IMR-90 (cell line): ENCODE data around the gene MEGF9. TPM values are rescaled to one million over a fixed set of nuclear protein-coding genes. Genes with fewer than 3 reads are reported as not detected.

Source experiments
- ATAC-seq: fragments of 200-7000 bp; cut with Tn5 transposase; 2 replicates; pipeline ENCODE4 v1.9.1; 2020; ENCODE audit warnings: low read depth, mild to moderate bottlenecking, moderate library complexity
- BruUV-seq: library from RNA; stranded (reverse); fragments of 400-500 nt; replicated peaks from 2 replicates; lab custom pipeline; 2021; lab: Mats Ljungman, UMichigan
- CTCF ChIA-PET: fragments of 300-600 bp; formaldehyde crosslinking; extraction: SDS; loops from one replicate; lab custom pipeline; 2021; ENCODE audit warnings: antibody characterized with exemption; lab: Yijun Ruan, JAX
- POLR2A ChIA-PET: fragments of 300-600 bp; sonication (Branson Sonifier 250); formaldehyde crosslinking; loops from one replicate; lab custom pipeline; 2022; ENCODE audit warnings: antibody characterized with exemption; ENCODE audit not compliant: unreplicated experiment; lab: Charles Lee
- DNase-seq: peaks from one replicate; pipeline ENCODE4 v3.0.0; 2013
- H2AFZ ChIP-seq: replicated peaks from 2 replicates; pipeline ENCODE3; 2013; ENCODE audit warnings: low read length, mild to moderate bottlenecking; ENCODE audit not compliant: poor library complexity
- H2AK5ac ChIP-seq: 2 replicates; pipeline ENCODE4 v1.6.1; 2013; ENCODE audit warnings: low read depth, low read length, inconsistent platforms
- H2AK9ac ChIP-seq: replicated peaks from 2 replicates; pipeline ENCODE3; 2013; ENCODE audit warnings: mild to moderate bottlenecking, low read depth, low read length, moderate library complexity; ENCODE audit not compliant: poor library complexity
- H2BK120ac ChIP-seq: 2 replicates; pipeline ENCODE4 v1.6.1; 2013; ENCODE audit warnings: low read depth, low read length, inconsistent platforms
- H2BK15ac ChIP-seq: 3 replicates; pipeline ENCODE4 v1.6.1; 2013; ENCODE audit warnings: low read depth, low read length, inconsistent platforms
- H2BK20ac ChIP-seq: 2 replicates; pipeline ENCODE4 v1.6.1; 2013; ENCODE audit warnings: low read depth, mild to moderate bottlenecking, inconsistent platforms, low read length, moderate library complexity
- H2BK5ac ChIP-seq: 2 replicates; pipeline ENCODE4 v1.6.1; 2013; ENCODE audit warnings: mild to moderate bottlenecking, low read depth, low read length, inconsistent platforms; ENCODE audit not compliant: poor library complexity, severe bottlenecking
- H3K14ac ChIP-seq: replicated peaks from 2 replicates; pipeline ENCODE4 v1.6.1; 2013; ENCODE audit warnings: low read depth, low read length, inconsistent platforms
- H3K18ac ChIP-seq: 2 replicates; pipeline ENCODE4 v1.6.1; 2013; ENCODE audit warnings: low read depth, low read length, control low read depth
- H3K23ac ChIP-seq: 2 replicates; pipeline ENCODE4 v1.6.1; 2013; ENCODE audit warnings: low read depth, low read length, inconsistent platforms
- H3K27ac ChIP-seq: 2 replicates; pipeline ENCODE4 v1.5.1; 2013; ENCODE audit warnings: mild to moderate bottlenecking, control low read depth, low read length; ENCODE audit not compliant: insufficient read depth
- H3K27me3 ChIP-seq: 2 replicates; pipeline ENCODE4 v1.6.1; 2013; ENCODE audit warnings: low read length; ENCODE audit not compliant: control insufficient read depth, insufficient read depth
- H3K36me3 ChIP-seq: 2 replicates; pipeline ENCODE4 v1.6.1; 2013; ENCODE audit warnings: low read length, mixed read lengths; ENCODE audit not compliant: control insufficient read depth, insufficient read depth
- H3K4ac ChIP-seq: 2 replicates; pipeline ENCODE4 v1.6.1; 2013; ENCODE audit warnings: low read depth, low read length, inconsistent platforms
- H3K4me1 ChIP-seq: 2 replicates; pipeline ENCODE4 v1.6.1; 2013; ENCODE audit warnings: low read length, mixed read lengths; ENCODE audit not compliant: control insufficient read depth, insufficient read depth
- H3K4me2 ChIP-seq: 2 replicates; pipeline ENCODE4 v1.6.1; 2013; ENCODE audit warnings: low read depth, mild to moderate bottlenecking, control low read depth, low read length, moderate library complexity
- H3K4me3 ChIP-seq: 2 replicates; pipeline ENCODE4 v1.5.1; 2013; ENCODE audit warnings: low read depth, mild to moderate bottlenecking, control low read depth, low read length, moderate library complexity; ENCODE audit not compliant: insufficient read depth
- H3K56ac ChIP-seq: 2 replicates; pipeline ENCODE4 v1.6.1; 2013; ENCODE audit warnings: low read length, inconsistent platforms; ENCODE audit not compliant: insufficient read depth; ENCODE audit errors: extremely low read depth
- H3K79me1 ChIP-seq, 2 experiments: 2 replicates each; pipeline ENCODE4 v1.6.1; 2013; ENCODE audit warnings: low read length in 2 of 2, inconsistent platforms in 1 of 2, low read depth in 1 of 2
- H3K9ac ChIP-seq: 2 replicates; pipeline ENCODE4 v1.6.1; 2013; ENCODE audit warnings: low read depth, low read length, control low read depth
- H3K9me1 ChIP-seq: 2 replicates; pipeline ENCODE4 v1.6.1; 2013; ENCODE audit warnings: low read length, inconsistent platforms; ENCODE audit not compliant: insufficient read depth
- H3K9me3 ChIP-seq: 2 replicates; pipeline ENCODE4 v1.6.1; 2013; ENCODE audit warnings: low read length; ENCODE audit not compliant: control insufficient read depth, insufficient read depth
- H4K20me1 ChIP-seq: 2 replicates; pipeline ENCODE4 v1.6.1; 2013; ENCODE audit warnings: low read length, inconsistent platforms; ENCODE audit not compliant: insufficient read depth
- H4K5ac ChIP-seq: 2 replicates; pipeline ENCODE4 v1.6.1; 2013; ENCODE audit warnings: mild to moderate bottlenecking, low read depth, low read length, control low read depth
- H4K8ac ChIP-seq, 2 experiments: 2 replicates each; pipeline ENCODE4 v1.6.1; 2013; ENCODE audit warnings: low read depth in 2 of 2, low read length in 2 of 2, control low read depth in 1 of 2, inconsistent platforms in 1 of 2
- H4K91ac ChIP-seq: 2 replicates; pipeline ENCODE4 v1.6.1; 2013; ENCODE audit warnings: low read depth, low read length, inconsistent platforms; ENCODE audit not compliant: insufficient read depth
- CEBPB ChIP-seq: IDR thresholded peaks from 2 replicates; pipeline ENCODE4 v1.6.1; 2012; ENCODE audit warnings: low read depth, low read length, improper control_type of control experiment
- CHD1 ChIP-seq: IDR thresholded peaks from 2 replicates; pipeline ENCODE4 v1.6.1; 2012; ENCODE audit warnings: low read depth, low read length, improper control_type of control experiment
- POLR2A ChIP-seq: IDR thresholded peaks from 2 replicates; pipeline ENCODE4 v1.6.1; 2012; ENCODE audit warnings: mild to moderate bottlenecking, low read depth, low read length
- WGBS, 2 experiments: methylation state at CpG; one replicate each; pipeline versions ENCODE4 v1.1.5 to v1.1.7; 2013; ENCODE audit warnings: missing lambda C conversion rate in 2 of 2; ENCODE audit not compliant: insufficient read length in 1 of 2; ENCODE audit errors: extremely low coverage in 2 of 2; 5-methylcytosine and 5-hydroxymethylcytosine counted together
- dilution Hi-C: fragments of 300-500 bp; cut with HindIII; formaldehyde crosslinking; loops from one replicate; pipeline ENCODE4 v1.14.3; 2018; ENCODE audit warnings: low sequenced_read_pairs; ENCODE audit not compliant: unreplicated experiment
- in situ Hi-C: fragments of 300-500 bp; cut with MboI; formaldehyde crosslinking; loops from 3 replicates; pipeline ENCODE4 v1.14.3; 2019; ENCODE audit warnings: low sequenced_read_pairs, inconsistent platforms, mixed read lengths
- intact Hi-C: fragments of 100-400 bp; cut with micrococcal nuclease; formaldehyde crosslinking; loops from 2 replicates; pipeline ENCODE4 v1.10.0; 2022
- polyA plus RNA-seq, 3 experiments: library from polyadenylated mRNA; depleted of rRNA; stranded (reverse); fragments of >200 nt; gene quantifications; 2 replicates each; pipeline ENCODE4 v1.2.3, GENCODE V29; 2012; ENCODE audit warnings: low replicate concordance in 1 of 3
- total RNA-seq: library from RNA; depleted of rRNA; stranded (reverse); fragments of >200 nt; gene quantifications from 2 replicates; pipeline ENCODE4 v1.2.3, GENCODE V29; 2012

The MEGF9 gene
- total and polyA plus RNA-seq, 2 of the 4 experiments (the other 2 are of a cell fraction) = 3.4 TPM

DNA sequence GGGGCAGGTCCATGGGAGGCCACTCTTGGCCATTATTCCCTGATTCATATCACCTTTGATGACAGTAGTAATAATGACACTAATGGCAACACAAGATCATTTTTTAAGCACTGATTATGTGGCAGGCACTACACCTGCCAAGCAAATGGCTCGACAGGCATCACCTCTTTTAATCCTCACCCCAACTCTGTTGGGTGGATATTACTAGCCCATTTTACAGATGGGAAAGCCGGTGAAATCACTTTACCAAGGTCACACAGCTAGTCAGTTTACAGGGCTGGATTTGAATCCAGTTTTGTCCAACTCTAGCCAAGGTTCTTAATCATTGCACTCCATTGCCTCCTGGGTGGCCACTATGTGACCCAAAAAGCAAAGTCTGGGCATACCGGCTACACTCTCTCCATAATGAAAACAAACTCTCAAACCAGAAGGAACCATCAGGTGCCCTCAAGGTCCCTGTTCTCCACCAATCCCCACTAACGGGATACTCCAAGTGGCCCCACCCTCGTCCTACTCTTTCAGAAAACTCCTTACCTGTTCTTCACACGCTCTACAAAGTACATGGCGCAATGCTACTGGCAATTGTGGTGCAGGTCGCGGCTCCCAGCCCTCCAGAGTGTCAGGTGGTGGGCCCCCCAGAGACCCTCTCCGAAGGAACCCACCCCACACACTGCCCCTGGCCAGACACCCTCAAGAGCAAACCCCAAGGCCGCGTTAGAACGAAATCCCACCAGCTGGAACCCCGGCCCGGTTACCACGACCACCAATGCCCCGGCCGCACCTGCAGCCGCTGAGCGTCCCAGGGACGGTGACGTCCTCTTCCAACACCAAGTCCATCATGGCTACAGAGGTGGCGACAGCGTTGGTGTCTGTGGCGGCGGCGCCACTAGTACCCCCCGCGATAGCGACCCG, 134.9 kb downstream of the MEGF9 start:
- Histone ChIP-seq H4K20me1 (no peaks in the 10 kb centered on the region), H2BK20ac (no peak overlapping the region), H2BK120ac (no peak overlapping the region), H2BK15ac (no peak overlapping the region), H4K91ac (peak overlapping the region; percentile 43; the same call in 1 of the 2 replicates), H3K4me1 (peaks cover 7% of the 10 kb centered on the region), H2AK9ac (peak overlapping the region; percentile 89), H3K56ac (no peak overlapping the region; the same call in none of the 2 replicates), H3K27ac (peak overlapping the region; percentile 65), H3K27me3 (no peaks in the 10 kb centered on the region), H3K9me1 (peaks cover 12% of the 10 kb centered on the region), H3K4me3 (peak overlapping the region; percentile 72), H3K79me1 (peaks cover 18 to 44% of the 10 kb centered on the region in 2 experiments), H2AK5ac (peak overlapping the region; percentile 49), H3K36me3 (no peaks in the 10 kb centered on the region), H3K9ac (peak overlapping the region; percentile 60), H2BK5ac (peak overlapping the region; percentile 14), H2AFZ (peak overlapping the region; percentile 91), H3K14ac (peak overlapping the region; percentile 49), H4K8ac (peak overlapping the region; percentile 58 to 61; a peak in 3 of 4 replicates), H4K5ac (peak overlapping the region; percentile 36), H3K4me2 (peak overlapping the region; percentile 88), H3K23ac (peak overlapping the region; percentile 63; the same call in 1 of the 2 replicates), H3K9me3 (no peaks in the 10 kb centered on the region), H3K18ac (no peak overlapping the region), H3K4ac (peak overlapping the region; percentile 56)
- dilution Hi-C loops = no loop called here
- BruUV-seq = no TSS peak
- no peak for DNase-seq
- intact Hi-C loops = no loop called here
- ATAC-seq = peak; percentile 3; the same call in 1 of the 2 replicates
- ChIA-PET CTCF (no interaction called here), POLR2A (interaction anchor here (0.6 kb wide), 1 partner anchor 41 kb away, joined by 8 read pairs; no protein-coding TSS in a partner anchor)
- 7% methylated on average over 12 of the region's 31 CpGs; no CpG with 5 or more reads in 1 of the 2 experiments for WGBS, 2 experiments
- in situ Hi-C loops = no loop called here
- TF ChIP-seq CHD1 (no peak), POLR2A (no peak), CEBPB (0 out of 2 replicates have a peak, but pooled peaks have one; percentile 18)
